Endothelial cell of umbilical vein (primary cell): ENCODE measurements around the gene PLPP1.

Experiments
- EZH2 ChIP-seq: IDR thresholded peaks from 2 replicates; pipeline ENCODE4 v1.6.1; 2012; ENCODE audit warnings: borderline replicate concordance, low read depth, mild to moderate bottlenecking, moderate library complexity, low read length, inconsistent platforms; ENCODE audit not compliant: severe bottlenecking
- JUN ChIP-seq: IDR thresholded peaks from 2 replicates; pipeline ENCODE4 v1.6.1; 2011; ENCODE audit warnings: borderline replicate concordance, low read depth; ENCODE audit not compliant: insufficient read length, insufficient read depth
- POLR2A ChIP-seq: IDR thresholded peaks from 2 replicates; pipeline ENCODE4 v1.6.1; 2012; ENCODE audit warnings: low read depth, mild to moderate bottlenecking, control low read depth, low read length
- POLR2AphosphoS5 ChIP-seq: IDR thresholded peaks from 2 replicates; pipeline ENCODE4 v1.6.1; 2012; ENCODE audit warnings: low read depth, mild to moderate bottlenecking, control low read depth, low read length, moderate library complexity; ENCODE audit not compliant: insufficient read depth
- TF ChIP-seq, protein P1 (sequence below): IDR thresholded peaks from 2 replicates; pipeline ENCODE4 v1.6.1; 2011; ENCODE audit not compliant: insufficient read depth, insufficient read length
- TF ChIP-seq, protein P2 (sequence below), 2 donors: IDR thresholded peaks; 1 replicate in 1 of 2; 2 replicates in 1 of 2; pipeline ENCODE4 v1.5.1; 2011; ENCODE audit warnings: low read length in 2 of 2, mild to moderate bottlenecking in 2 of 2, moderate library complexity in 2 of 2, control low read depth in 1 of 2, inconsistent platforms in 1 of 2, low read depth in 1 of 2; ENCODE audit not compliant: insufficient read depth in 1 of 2; ENCODE audit errors: extremely low read depth in 1 of 2

DNA sequence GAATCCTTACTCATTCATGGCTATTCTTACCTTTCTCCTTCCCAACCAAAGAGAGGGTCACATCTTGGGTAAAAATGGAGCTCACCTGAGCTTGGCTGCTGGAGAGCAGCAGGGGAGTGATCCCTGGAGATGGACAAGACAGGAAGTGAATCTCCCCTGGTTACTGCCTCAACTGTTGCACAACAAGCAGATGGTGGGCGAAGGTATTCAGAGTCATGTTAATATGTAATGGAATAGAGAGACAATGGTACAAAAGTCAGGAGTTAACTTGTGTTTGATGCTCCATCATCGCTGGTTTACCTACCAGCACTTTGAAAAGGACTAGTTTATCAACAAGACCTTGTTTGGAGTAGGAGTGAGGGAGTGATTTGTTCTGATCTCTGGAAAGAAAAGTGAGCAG, 13.0 kb upstream of the PLPP1 start:
- TF ChIP-seq, protein P1, sequence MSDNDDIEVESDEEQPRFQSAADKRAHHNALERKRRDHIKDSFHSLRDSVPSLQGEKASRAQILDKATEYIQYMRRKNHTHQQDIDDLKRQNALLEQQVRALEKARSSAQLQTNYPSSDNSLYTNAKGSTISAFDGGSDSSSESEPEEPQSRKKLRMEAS: no peak
- TF ChIP-seq POLR2AphosphoS5: no peak
- TF ChIP-seq, protein P2, sequence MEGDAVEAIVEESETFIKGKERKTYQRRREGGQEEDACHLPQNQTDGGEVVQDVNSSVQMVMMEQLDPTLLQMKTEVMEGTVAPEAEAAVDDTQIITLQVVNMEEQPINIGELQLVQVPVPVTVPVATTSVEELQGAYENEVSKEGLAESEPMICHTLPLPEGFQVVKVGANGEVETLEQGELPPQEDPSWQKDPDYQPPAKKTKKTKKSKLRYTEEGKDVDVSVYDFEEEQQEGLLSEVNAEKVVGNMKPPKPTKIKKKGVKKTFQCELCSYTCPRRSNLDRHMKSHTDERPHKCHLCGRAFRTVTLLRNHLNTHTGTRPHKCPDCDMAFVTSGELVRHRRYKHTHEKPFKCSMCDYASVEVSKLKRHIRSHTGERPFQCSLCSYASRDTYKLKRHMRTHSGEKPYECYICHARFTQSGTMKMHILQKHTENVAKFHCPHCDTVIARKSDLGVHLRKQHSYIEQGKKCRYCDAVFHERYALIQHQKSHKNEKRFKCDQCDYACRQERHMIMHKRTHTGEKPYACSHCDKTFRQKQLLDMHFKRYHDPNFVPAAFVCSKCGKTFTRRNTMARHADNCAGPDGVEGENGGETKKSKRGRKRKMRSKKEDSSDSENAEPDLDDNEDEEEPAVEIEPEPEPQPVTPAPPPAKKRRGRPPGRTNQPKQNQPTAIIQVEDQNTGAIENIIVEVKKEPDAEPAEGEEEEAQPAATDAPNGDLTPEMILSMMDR (IDR thresholded peaks at IDR 0.05; ENCODE audit: extremely low read depth in 1 of 2, insufficient read depth in 1 of 2, low read depth in 1 of 2, low read length in 2 of 2): no peak
- TF ChIP-seq JUN: no peak
- TF ChIP-seq EZH2: no peak
- TF ChIP-seq POLR2A: no peak
